A549 (cell line): Measurements from ENCODE around the gene MYH14. TPM values are rescaled to one million over a fixed set of nuclear protein-coding genes. Genes with fewer than 3 reads are reported as not detected.
A peak's percentile ranks its signal among the peaks of the same experiment; 100 is the strongest.

ENCODE experiments used
- ATAC-seq, 2 experiments: fragments of 200-7000 bp in 1 of 2; fragments of >200 bp in 1 of 2; cut with Nextera tagmentation in 1 of 2; cut with Tn5 transposase in 1 of 2; 3 replicates each; pipeline versions ENCODE4 v1.8.0 to v1.9.1; 2018 to 2020; ENCODE audit warnings: mild to moderate bottlenecking in 1 of 2, moderate library complexity in 1 of 2
- CTCF ChIA-PET: fragments of 300-600 bp; sonication (Branson Sonifier 250); formaldehyde crosslinking; extraction: SDS; loops from one replicate; lab custom pipeline; 2021; ENCODE audit warnings: antibody characterized with exemption, inconsistent platforms; lab: Yijun Ruan, JAX
- POLR2A ChIA-PET: fragments of 350-600 bp; formaldehyde crosslinking; extraction: SDS; loops from one replicate; lab custom pipeline; 2021; ENCODE audit warnings: antibody characterized with exemption, inconsistent platforms; lab: Yijun Ruan, JAX
- DNase-seq, 2 experiments: peaks; one replicate each; pipeline versions ENCODE4 v3.0.0 to v3.0.0-alpha.2; 2011 to 2016; ENCODE audit warnings: low read depth in 1 of 2, low spot score in 1 of 2
- FAIRE-seq: peaks from 2 replicates; lab custom pipeline; 2011; peaks lifted over from hg19 to GRCh38; lab: Jason Lieb, UNC
- H3K27ac ChIP-seq, 2 experiments: fragments of >200 bp; sonication (Bioruptor Twin); formaldehyde crosslinking; 3 replicates each; pipeline ENCODE4 v1.5.1; 2016 to 2017
- H3K4me1 ChIP-seq: fragments of >200 bp; sonication (Bioruptor Twin); formaldehyde crosslinking; 3 replicates; pipeline ENCODE4 v1.6.1; 2016
- H3K4me2 ChIP-seq: fragments of >200 bp; sonication (Bioruptor Twin); formaldehyde crosslinking; 3 replicates; pipeline ENCODE4 v1.6.1; 2016
- H3K4me3 ChIP-seq: fragments of >200 bp; sonication (Bioruptor Twin); formaldehyde crosslinking; 3 replicates; pipeline ENCODE4 v1.5.1; 2016
- H3K9me3 ChIP-seq: fragments of >200 bp; sonication (Bioruptor Twin); formaldehyde crosslinking; 3 replicates; pipeline ENCODE4 v1.6.1; 2016
- BHLHE40 ChIP-seq: IDR thresholded peaks from 2 replicates; pipeline ENCODE4 v1.6.1; 2012; ENCODE audit warnings: low read depth, low read length, inconsistent platforms
- CEBPB ChIP-seq, 2 experiments: fragments of >200 bp in 1 of 2; sonication (Bioruptor Twin) in 1 of 2; formaldehyde crosslinking in 1 of 2; IDR thresholded peaks; 2 replicates each; pipeline ENCODE4 v1.6.1; 2012 to 2016
- EHF ChIP-seq: fragments of 250-450 bp; sonication (Bioruptor Pico); IDR thresholded peaks from 2 replicates; pipeline ENCODE4 v1.5.0; 2020; ENCODE audit warnings: mild to moderate bottlenecking
- EHMT2 ChIP-seq: fragments of 200-600 bp; sonication (generic); IDR thresholded peaks from 2 replicates; pipeline ENCODE4 v1.6.1; 2016; ENCODE audit warnings: antibody characterized with exemption, low read depth, mild to moderate bottlenecking, moderate library complexity
- EP300 ChIP-seq, 2 experiments: fragments of >200 bp; sonication (Bioruptor Twin); formaldehyde crosslinking; IDR thresholded peaks; 2 replicates in 1 of 2; 3 replicates in 1 of 2; pipeline ENCODE4 v1.6.1; 2016 to 2017
- FOSB ChIP-seq: fragments of 250-450 bp; sonication (Bioruptor Pico); IDR thresholded peaks from 2 replicates; pipeline ENCODE4 v1.5.0; 2020; ENCODE audit warnings: mild to moderate bottlenecking, moderate library complexity
- FOSL2 ChIP-seq, 2 experiments: fragments of 450-650 bp in 1 of 2; fragments of >200 bp in 1 of 2; sonication (Bioruptor Twin) in 1 of 2; formaldehyde crosslinking; IDR thresholded peaks; 2 replicates each; pipeline versions ENCODE4 v1.5.0 to v1.6.1; 2016 to 2020; ENCODE audit warnings: mild to moderate bottlenecking in 1 of 2, moderate library complexity in 1 of 2
- FOXS1 ChIP-seq: fragments of 250-450 bp; sonication (Bioruptor Pico); IDR thresholded peaks from 2 replicates; pipeline ENCODE4 v1.5.0; 2020; ENCODE audit warnings: mild to moderate bottlenecking, moderate library complexity
- HEYL ChIP-seq: fragments of 250-450 bp; sonication (Bioruptor Pico); IDR thresholded peaks from 2 replicates; pipeline ENCODE4 v1.8.0; 2021; ENCODE audit warnings: mild to moderate bottlenecking, moderate library complexity
- HOXA7 ChIP-seq: fragments of 250-450 bp; sonication (Bioruptor Pico); IDR thresholded peaks from 2 replicates; pipeline ENCODE4 v1.5.0; 2020; ENCODE audit warnings: mild to moderate bottlenecking, moderate library complexity
- HOXB13 ChIP-seq: fragments of 250-450 bp; sonication (Bioruptor Pico); IDR thresholded peaks from 2 replicates; pipeline ENCODE4 v1.5.0; 2020; ENCODE audit warnings: low read depth, mild to moderate bottlenecking, moderate library complexity
- JUNB ChIP-seq: fragments of >200 bp; sonication (Bioruptor Twin); formaldehyde crosslinking; IDR thresholded peaks from 2 replicates; pipeline ENCODE4 v1.6.1; 2016
- KDM1A ChIP-seq: fragments of 200-600 bp; sonication (generic); IDR thresholded peaks from 2 replicates; pipeline ENCODE4 v1.6.1; 2016; ENCODE audit warnings: low read depth, mild to moderate bottlenecking
- MAFK ChIP-seq: fragments of 450-650 bp; IDR thresholded peaks from 2 replicates; pipeline ENCODE4 v1.6.1; 2014; ENCODE audit not compliant: partially characterized antibody
- MAZ ChIP-seq: fragments of 150-350 bp; IDR thresholded peaks from 2 replicates; pipeline ENCODE4 v1.6.1; 2014; ENCODE audit warnings: antibody characterized with exemption, low read depth, low read length, borderline replicate concordance
- MYC ChIP-seq: IDR thresholded peaks from 2 replicates; pipeline ENCODE4 v1.6.1; 2012; ENCODE audit warnings: mild to moderate bottlenecking, inconsistent platforms, low read length, improper control_type of control experiment, borderline replicate concordance
- NPAS2 ChIP-seq: fragments of 250-450 bp; sonication (Bioruptor Pico); IDR thresholded peaks from 2 replicates; pipeline ENCODE4 v1.8.0; 2022; ENCODE audit warnings: mild to moderate bottlenecking, moderate library complexity, borderline replicate concordance
- PHF8 ChIP-seq: fragments of 200-600 bp; sonication (generic); IDR thresholded peaks from 2 replicates; pipeline ENCODE4 v1.6.1; 2016; ENCODE audit warnings: low read depth, mild to moderate bottlenecking, antibody characterized with exemption, moderate library complexity, borderline replicate concordance
- RNF2 ChIP-seq: fragments of 200-600 bp; sonication (generic); IDR thresholded peaks from 2 replicates; pipeline ENCODE4 v1.6.1; 2016; ENCODE audit warnings: low read depth, mild to moderate bottlenecking, antibody characterized with exemption, moderate library complexity, borderline replicate concordance
- TFCP2L1 ChIP-seq: fragments of 250-450 bp; sonication (Bioruptor Pico); IDR thresholded peaks from 2 replicates; pipeline ENCODE4 v1.5.0; 2021; ENCODE audit warnings: mild to moderate bottlenecking
- ZNF302 ChIP-seq: fragments of 250-450 bp; sonication (Bioruptor Pico); IDR thresholded peaks from 2 replicates; pipeline ENCODE4 v1.9.0; 2021; ENCODE audit warnings: inconsistent platforms, mild to moderate bottlenecking, moderate library complexity
- WGBS: methylation state at CpG from one replicate; pipeline ENCODE4 v1.1.6; 2017; ENCODE audit errors: missing lambda C conversion rate; 5-methylcytosine and 5-hydroxymethylcytosine counted together
- polyA plus RNA-seq, 4 experiments: library from polyadenylated mRNA; depleted of rRNA in 3 of 4; stranded (reverse); fragments of >200 nt; fragmentation: RNase III in 1 of 4; extraction: RNeasy Plus Mini Kit Qiagen cat#74134 plus additional on column Dnase treatment in 1 of 4; gene quantifications; 2 replicates in 3 of 4; 3 replicates in 1 of 4; pipeline ENCODE4 v1.2.3, GENCODE V29; 2011 to 2017
- TF ChIP-seq, protein P1 (sequence below): fragments of >200 bp; sonication (Bioruptor Twin); formaldehyde crosslinking; IDR thresholded peaks from 2 replicates; pipeline ENCODE4 v1.6.1; 2016
- TF ChIP-seq, protein P2 (sequence below): fragments of 450-650 bp; IDR thresholded peaks from 2 replicates; pipeline ENCODE4 v1.6.1; 2014; ENCODE audit warnings: antibody characterized with exemption
- TF ChIP-seq, protein P3 (sequence below): fragments of 250-450 bp; sonication (Bioruptor Pico); IDR thresholded peaks from 2 replicates; pipeline ENCODE4 v1.5.0; 2021; ENCODE audit warnings: mild to moderate bottlenecking, moderate library complexity, borderline replicate concordance
- TF ChIP-seq, protein P4 (sequence below): IDR thresholded peaks from 2 replicates; pipeline ENCODE4 v1.6.1; 2012
- TF ChIP-seq, protein P5 (sequence below): fragments of 150-350 bp; IDR thresholded peaks from 2 replicates; pipeline ENCODE4 v1.6.1; 2014; ENCODE audit warnings: low read depth, mild to moderate bottlenecking, low read length

The MYH14 gene
- polyA plus RNA-seq, 2 of the 4 experiments (the other 2 are of a cell fraction): 4.0 to 7.0 TPM

DNA sequence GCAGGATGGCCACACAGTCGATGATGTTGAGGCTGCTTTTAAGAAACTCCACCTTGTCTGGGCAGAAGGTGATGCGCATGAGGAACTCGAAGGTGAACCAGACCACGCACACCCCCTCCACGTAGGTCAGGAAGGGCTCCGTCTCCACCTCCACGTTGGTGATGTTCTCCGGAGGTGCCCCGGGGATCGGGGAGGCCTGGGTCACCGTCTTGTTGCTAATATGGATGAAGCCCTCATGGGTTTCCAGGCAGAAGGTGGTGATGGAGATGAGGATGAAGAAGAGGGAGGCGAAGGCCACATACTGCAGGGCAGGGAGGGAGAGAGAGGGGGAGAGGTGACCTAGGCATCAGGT, 120.3 kb downstream of the MYH14 start:
- H3K4me3 ChIP-seq: no peak overlapping the region
- no peak overlapping the region for H3K4me2 ChIP-seq
- ATAC-seq (no peak), FAIRE-seq (no peak), DNase-seq (no peak)
- ChIA-PET CTCF (interaction anchor here (1.0 to 4.2 kb wide), 3 partner anchors 33 to 176 kb away, joined by 4 to 25 read pairs (median 4); no protein-coding TSS in a partner anchor), POLR2A (no interaction called here)
- peaks cover 17% of the 10 kb centered on the region; the same call in 2 of the 3 replicates for H3K4me1 ChIP-seq
- H3K27ac ChIP-seq: no peak overlapping the region
- TF ChIP-seq, protein P1, sequence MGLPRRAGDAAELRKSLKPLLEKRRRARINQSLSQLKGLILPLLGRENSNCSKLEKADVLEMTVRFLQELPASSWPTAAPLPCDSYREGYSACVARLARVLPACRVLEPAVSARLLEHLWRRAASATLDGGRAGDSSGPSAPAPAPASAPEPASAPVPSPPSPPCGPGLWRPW: no peak
- no peaks in the 10 kb centered on the region for H3K9me3 ChIP-seq
- WGBS: 70% methylated on average over 12 of the region's 12 CpGs

DNA sequence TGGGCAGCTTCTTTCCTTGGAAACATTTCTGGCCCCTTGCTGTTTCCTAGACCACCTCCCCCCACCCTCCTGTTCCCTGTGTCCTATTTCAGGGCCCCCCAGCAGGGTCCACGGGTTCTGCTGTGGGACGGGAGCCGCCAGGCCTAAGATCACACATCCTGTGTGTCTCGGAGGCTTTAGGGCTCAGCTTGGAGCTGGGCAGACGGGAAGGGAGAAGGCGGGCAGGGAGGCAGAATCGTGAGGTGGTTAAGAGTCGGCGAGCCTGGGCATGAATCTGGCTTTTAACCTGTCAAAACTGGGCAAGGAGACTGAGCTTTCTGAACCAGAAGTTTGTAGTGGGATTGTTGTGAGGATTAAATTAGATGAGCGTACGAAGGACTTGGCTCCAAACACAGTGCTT, 120.9 kb downstream of the MYH14 start:
- Histone ChIP-seq H3K9me3 (no peaks in the 10 kb centered on the region), H3K4me1 (peaks cover 17% of the 10 kb centered on the region; the same call in 2 of the 3 replicates), H3K27ac (no peak overlapping the region), H3K4me2 (no peak overlapping the region), H3K4me3 (no peak overlapping the region)
- WGBS: 53% methylated on average over 11 of the region's 11 CpGs
- POLR2A ChIA-PET: no interaction called here
- DNase-seq (no peak), FAIRE-seq (no peak), ATAC-seq (no peak)
- TF ChIP-seq, protein P2, sequence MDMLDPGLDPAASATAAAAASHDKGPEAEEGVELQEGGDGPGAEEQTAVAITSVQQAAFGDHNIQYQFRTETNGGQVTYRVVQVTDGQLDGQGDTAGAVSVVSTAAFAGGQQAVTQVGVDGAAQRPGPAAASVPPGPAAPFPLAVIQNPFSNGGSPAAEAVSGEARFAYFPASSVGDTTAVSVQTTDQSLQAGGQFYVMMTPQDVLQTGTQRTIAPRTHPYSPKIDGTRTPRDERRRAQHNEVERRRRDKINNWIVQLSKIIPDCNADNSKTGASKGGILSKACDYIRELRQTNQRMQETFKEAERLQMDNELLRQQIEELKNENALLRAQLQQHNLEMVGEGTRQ: no peak
- CTCF ChIA-PET: interaction anchor here (1.0 to 4.2 kb wide), 3 partner anchors 33 to 177 kb away, joined by 4 to 25 read pairs (median 4); no protein-coding TSS in a partner anchor

DNA sequence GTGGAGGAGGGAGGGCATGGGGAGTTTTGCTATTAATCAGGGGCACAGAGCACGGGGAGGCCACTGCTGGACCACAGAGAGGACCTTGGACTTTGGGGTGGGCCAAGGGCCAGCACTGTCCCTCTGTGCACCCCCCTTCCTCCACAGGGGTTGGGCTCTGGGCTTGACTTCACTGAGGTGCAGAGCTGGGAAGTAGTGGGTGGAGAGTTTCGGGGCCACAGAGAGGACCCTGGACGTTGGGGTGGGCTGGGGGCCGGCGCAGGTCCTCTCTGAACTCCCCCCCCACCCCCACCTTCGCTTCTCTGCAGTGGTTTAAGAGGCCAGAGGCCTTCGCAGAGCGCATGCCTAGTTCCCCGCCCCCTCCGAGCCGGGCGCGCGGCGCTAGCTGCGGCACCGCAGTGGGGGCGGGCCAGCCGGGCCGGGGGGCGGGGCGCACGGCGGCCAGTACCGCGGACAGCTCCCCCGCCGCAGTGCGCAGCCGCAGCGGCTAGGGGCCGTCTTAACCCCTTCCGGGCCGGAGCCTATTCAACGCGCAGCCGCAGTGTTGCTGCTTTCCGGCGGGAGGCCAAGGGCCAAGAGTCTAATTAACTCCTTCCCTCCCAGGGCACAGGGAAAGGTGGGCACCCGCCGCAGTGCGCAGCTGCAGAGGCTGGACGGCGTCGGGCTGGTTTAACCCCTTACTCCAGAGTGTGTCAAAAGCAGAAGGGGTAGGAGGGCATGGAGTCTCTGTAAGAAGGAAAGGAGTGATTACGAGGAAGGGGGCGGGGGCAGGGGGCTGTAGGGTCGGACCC, 122.1 kb downstream of the MYH14 start:
- Histone ChIP-seq H3K4me2 (peak overlapping the region; percentile 80), H3K27ac (0 out of 6 replicates have a peak overlapping the region, but pooled peaks of 1 of the 2 experiments have one; percentile 34), H3K4me3 (peak overlapping the region; percentile 14; the same call in 1 of the 3 replicates), H3K4me1 (peaks cover 26% of the 10 kb centered on the region), H3K9me3 (no peaks in the 10 kb centered on the region)
- DNase-seq: peak; percentile 82 to 99
- ChIA-PET CTCF (interaction anchor here (0.8 to 4.2 kb wide), 5 partner anchors 10 to 178 kb away, joined by 3 to 25 read pairs (median 3); no protein-coding TSS in a partner anchor), POLR2A (interaction anchor here (0.6 to 1.0 kb wide), 4 partner anchors 8 to 172 kb away, joined by 3 to 5 read pairs (median 4); no protein-coding TSS in a partner anchor)
- WGBS: 5% methylated on average over 23 of the region's 48 CpGs
- FAIRE-seq: no peak
- ATAC-seq: peak; percentile 1 to 27; a peak in 3 of 6 replicates
- TF ChIP-seq FOSL2 (IDR thresholded peaks at IDR 0.05) (no peak), FOSL2 (CRISPR knock-in tag; IDR thresholded peaks at IDR 0.05) (no peak), CEBPB (IDR thresholded peaks at IDR 0.05) (no peak), NPAS2 (CRISPR knock-in tag) (no peak), MYC (no peak), EHMT2 (no peak), HOXA7 (CRISPR knock-in tag) (no peak), ZNF302 (no peak), HOXB13 (0 out of 2 replicates have a peak, but pooled peaks have one; percentile 13), EP300 (IDR thresholded peaks at IDR 0.05) (no peak), FOXS1 (CRISPR knock-in tag) (0 out of 2 replicates have a peak, but pooled peaks have one; percentile 56), JUNB (no peak), FOSB (no peak), MAZ (no peak), KDM1A (no peak), EHF (CRISPR knock-in tag) (0 out of 2 replicates have a peak, but pooled peaks have one; percentile 35), RNF2 (no peak), TFCP2L1 (no peak), PHF8 (no peak), HEYL (no peak), MAFK (no peak), BHLHE40 (no peak)
- TF ChIP-seq, protein P2: no peak
- TF ChIP-seq, protein P3, sequence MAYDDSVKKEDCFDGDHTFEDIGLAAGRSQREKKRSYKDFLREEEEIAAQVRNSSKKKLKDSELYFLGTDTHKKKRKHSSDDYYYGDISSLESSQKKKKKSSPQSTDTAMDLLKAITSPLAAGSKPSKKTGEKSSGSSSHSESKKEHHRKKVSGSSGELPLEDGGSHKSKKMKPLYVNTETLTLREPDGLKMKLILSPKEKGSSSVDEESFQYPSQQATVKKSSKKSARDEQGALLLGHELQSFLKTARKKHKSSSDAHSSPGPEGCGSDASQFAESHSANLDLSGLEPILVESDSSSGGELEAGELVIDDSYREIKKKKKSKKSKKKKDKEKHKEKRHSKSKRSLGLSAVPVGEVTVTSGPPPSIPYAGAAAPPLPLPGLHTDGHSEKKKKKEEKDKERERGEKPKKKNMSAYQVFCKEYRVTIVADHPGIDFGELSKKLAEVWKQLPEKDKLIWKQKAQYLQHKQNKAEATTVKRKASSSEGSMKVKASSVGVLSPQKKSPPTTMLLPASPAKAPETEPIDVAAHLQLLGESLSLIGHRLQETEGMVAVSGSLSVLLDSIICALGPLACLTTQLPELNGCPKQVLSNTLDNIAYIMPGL (CRISPR knock-in tag): no peak
- TF ChIP-seq, protein P4, sequence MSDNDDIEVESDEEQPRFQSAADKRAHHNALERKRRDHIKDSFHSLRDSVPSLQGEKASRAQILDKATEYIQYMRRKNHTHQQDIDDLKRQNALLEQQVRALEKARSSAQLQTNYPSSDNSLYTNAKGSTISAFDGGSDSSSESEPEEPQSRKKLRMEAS: peak; percentile 28; the same call in 1 of the 2 replicates
- TF ChIP-seq, protein P5, sequence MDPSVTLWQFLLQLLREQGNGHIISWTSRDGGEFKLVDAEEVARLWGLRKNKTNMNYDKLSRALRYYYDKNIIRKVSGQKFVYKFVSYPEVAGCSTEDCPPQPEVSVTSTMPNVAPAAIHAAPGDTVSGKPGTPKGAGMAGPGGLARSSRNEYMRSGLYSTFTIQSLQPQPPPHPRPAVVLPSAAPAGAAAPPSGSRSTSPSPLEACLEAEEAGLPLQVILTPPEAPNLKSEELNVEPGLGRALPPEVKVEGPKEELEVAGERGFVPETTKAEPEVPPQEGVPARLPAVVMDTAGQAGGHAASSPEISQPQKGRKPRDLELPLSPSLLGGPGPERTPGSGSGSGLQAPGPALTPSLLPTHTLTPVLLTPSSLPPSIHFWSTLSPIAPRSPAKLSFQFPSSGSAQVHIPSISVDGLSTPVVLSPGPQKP: no peak
